Stimulated activated naive CD4-positive, alpha-beta T cell treated with Interleukin-2 at 50 U/mL for 16 hours (primary cell): Measurements from ENCODE around the gene IFT88.

Experiments used
- DNase-seq: peaks from one replicate; lab custom pipeline; 2025; lab: John Stamatoyannopoulos, UW

Gene IFT88

GRCh38 chr13:20566898-20567874 lies at the start of gene IFT88:
Gene IFT88, plus strand, starts transcription at chr13:20567157. Its CDS starts 7,229 bp downstream, at chr13:20574386.
- peak; percentile 76 for DNase-seq

- no peak for DNase-seq
These were observed 48.3 kb upstream of the IFT88 start for GRCh38 chr13:20518660-20519100.

GRCh38 chr13:20519875-20520274 lies 47.1 kb upstream of the IFT88 start:
- DNase-seq: no peak

- DNase-seq: no peak
These were observed 45.4 kb upstream of the IFT88 start for GRCh38 chr13:20521364-20522115.

GRCh38 chr13:20525144-20525600 lies 41.8 kb upstream of the IFT88 start:
- DNase-seq: peak; percentile 13

GRCh38 chr13:20525601-20526544 lies 41.1 kb upstream of the IFT88 start, which contains the start of gene CRYL1:
Gene CRYL1, minus strand, starts transcription at chr13:20525857. Its CDS starts 63 bp downstream, at chr13:20525794.
- DNase-seq: peak; percentile 70

- no peak for DNase-seq
These were observed 40.3 kb upstream of the IFT88 start for GRCh38 chr13:20526664-20527063.

- peak; percentile 1 for DNase-seq
These were observed 38.5 kb upstream of the IFT88 start for GRCh38 chr13:20528452-20528851.

GRCh38 chr13:20534038-20534608 lies 32.8 kb upstream of the IFT88 start:
- DNase-seq: no peak

- no peak for DNase-seq
These were observed 30.0 kb upstream of the IFT88 start for GRCh38 chr13:20536992-20537391.

- no peak for DNase-seq
These were observed 22.6 kb upstream of the IFT88 start for GRCh38 chr13:20544201-20544923.

- DNase-seq: no peak
These were observed 20.4 kb upstream of the IFT88 start for GRCh38 chr13:20546556-20546955.

- DNase-seq: no peak
These were observed 19.5 kb upstream of the IFT88 start for GRCh38 chr13:20547479-20547908.

- DNase-seq: no peak
These were observed 16.2 kb upstream of the IFT88 start for GRCh38 chr13:20550799-20551198.

GRCh38 chr13:20553311-20553710 lies 13.6 kb upstream of the IFT88 start:
- no peak for DNase-seq

- no peak for DNase-seq
These were observed 8.0 kb upstream of the IFT88 start for GRCh38 chr13:20558982-20559381.

GRCh38 chr13:20559659-20560356 lies 7.1 kb upstream of the IFT88 start:
- DNase-seq: no peak

- DNase-seq: no peak
These were observed 5.2 kb upstream of the IFT88 start for GRCh38 chr13:20561741-20562140.

GRCh38 chr13:20565115-20565736 lies 1.7 kb upstream of the IFT88 start:
- peak; percentile 3 for DNase-seq
